Naive thymus-derived CD4-positive, alpha-beta T cell (primary cell): Measurements from ENCODE around the gene SAMD3. TPM values are rescaled to one million over a fixed set of nuclear protein-coding genes. Genes with fewer than 3 reads are reported as not detected.

ENCODE experiments used
- ATAC-seq: fragments of 150-1000 bp; cut with Tn5 transposase; 2 replicates; pipeline ENCODE4 v1.10.0; 2021; ENCODE audit warnings: mild to moderate bottlenecking, moderate library complexity
- CTCF ChIA-PET: fragments of 350-600 bp; sonication (Branson Sonifier 250); formaldehyde crosslinking; loops from one replicate; lab custom pipeline; 2021; ENCODE audit warnings: antibody characterized with exemption; lab: Charles Lee
- POLR2A ChIA-PET: fragments of 350-600 bp; sonication (Branson Sonifier 250); formaldehyde crosslinking; loops from one replicate; lab custom pipeline; 2021; ENCODE audit warnings: antibody characterized with exemption, inconsistent platforms; lab: Charles Lee
- DNase-seq, 9 donors: peaks; one replicate each; pipeline versions ENCODE4 v3.0.0 to v3.0.0-alpha.2; 2020 to 2022; ENCODE audit warnings: mixed read lengths in 1 of 9
- H3K27ac ChIP-seq: one replicate; pipeline ENCODE4 v1.7.0; 2013; ENCODE audit warnings: mild to moderate bottlenecking, low read depth, low read length, moderate library complexity
- H3K27me3 ChIP-seq, 2 donors: one replicate each; pipeline ENCODE4 v1.7.0; 2013; ENCODE audit warnings: low read length in 2 of 2, mild to moderate bottlenecking in 2 of 2, moderate library complexity in 2 of 2; ENCODE audit not compliant: control insufficient read depth in 2 of 2, insufficient read depth in 2 of 2
- H3K36me3 ChIP-seq, 3 experiments: 1 replicate in 2 of 3; 2 replicates in 1 of 3; pipeline ENCODE4 v1.7.0; 2013; ENCODE audit warnings: low read length in 3 of 3, mild to moderate bottlenecking in 3 of 3, moderate library complexity in 1 of 3; ENCODE audit not compliant: insufficient read depth in 3 of 3, control insufficient read depth in 2 of 3
- H3K4me1 ChIP-seq, 2 donors: one replicate each; pipeline ENCODE4 v1.7.0; 2013; ENCODE audit warnings: low read length in 2 of 2, mild to moderate bottlenecking in 2 of 2, moderate library complexity in 1 of 2; ENCODE audit not compliant: control insufficient read depth in 2 of 2, insufficient read depth in 2 of 2
- H3K4me3 ChIP-seq: 2 replicates; pipeline ENCODE4 v1.7.0; 2013; ENCODE audit warnings: mild to moderate bottlenecking, low read length
- H3K9me3 ChIP-seq, 3 experiments: 1 replicate in 2 of 3; 2 replicates in 1 of 3; pipeline ENCODE4 v1.7.0; 2013; ENCODE audit warnings: low read length in 3 of 3; ENCODE audit not compliant: control insufficient read depth in 2 of 3
- H3K27ac Mint-ChIP-seq, 9 donors: one replicate each; pipeline ENCODE4 v1.8.0; 2020 to 2022; ENCODE audit warnings: mixed read lengths in 9 of 9, mild to moderate bottlenecking in 8 of 9, moderate library complexity in 5 of 9, inconsistent platforms in 2 of 9
- H3K27me3 Mint-ChIP-seq, 5 donors: one replicate each; pipeline ENCODE4 v1.8.0; 2021 to 2022; ENCODE audit warnings: mixed read lengths in 5 of 5, mild to moderate bottlenecking in 1 of 5
- H3K36me3 Mint-ChIP-seq, 5 donors: one replicate each; pipeline ENCODE4 v1.8.0; 2020 to 2022; ENCODE audit warnings: mixed read lengths in 5 of 5, mild to moderate bottlenecking in 3 of 5, inconsistent platforms in 1 of 5
- H3K4me1 Mint-ChIP-seq, 7 donors: one replicate each; pipeline ENCODE4 v1.8.0; 2020 to 2022; ENCODE audit warnings: mixed read lengths in 7 of 7, mild to moderate bottlenecking in 3 of 7, inconsistent platforms in 1 of 7
- H3K4me3 Mint-ChIP-seq, 10 donors: one replicate each; pipeline ENCODE4 v1.8.0; 2020 to 2022; ENCODE audit warnings: mild to moderate bottlenecking in 10 of 10, mixed read lengths in 10 of 10, moderate library complexity in 6 of 10, inconsistent platforms in 2 of 10
- H3K9me3 Mint-ChIP-seq, 11 donors: one replicate each; pipeline ENCODE4 v1.8.0; 2020 to 2022; ENCODE audit warnings: mixed read lengths in 11 of 11, mild to moderate bottlenecking in 4 of 11, inconsistent platforms in 1 of 11, moderate library complexity in 1 of 11
- intact Hi-C, 2 donors: fragments of 100-400 bp; cut with micrococcal nuclease; formaldehyde crosslinking; loops; one replicate each; pipeline ENCODE4 v1.15.1; 2023
- polyA plus RNA-seq, 2 donors: library from polyadenylated mRNA; unstranded; fragments of 300-500 nt; fragmentation: Illumina TruSeq; gene quantifications; one replicate each; pipeline ENCODE4 v1.2.3, GENCODE V29; 2021
- total RNA-seq, 6 experiments: library from RNA in 5 of 6; stranded (reverse) in 5 of 6; gene quantifications; 1 replicate in 5 of 6; 2 replicates in 1 of 6; pipeline ENCODE4 v1.2.3 and lab custom pipeline; 2021 to 2026

SAMD3 gene
- total and polyA plus RNA-seq, 7 experiments from 2014 or later, result 23.7 to 67.3 (median 43.4) TPM

GRCh38 chr6:130134582-130134981 lies 88.2 kb downstream of the SAMD3 start:
- ChIA-PET POLR2A (interaction anchor here (0.6 to 1.0 kb wide), 5 partner anchors 11 to 386 kb away, joined by 3 to 8 read pairs (median 3); no protein-coding TSS in a partner anchor), CTCF (interaction anchor here (0.8 to 1.4 kb wide), 9 partner anchors 11 to 148 kb away, joined by 3 to 13 read pairs (median 3); partner anchors contain the start of gene SAMD3)
- Mint-ChIP-seq H3K27me3 (no peaks in the 10 kb centered on the region), H3K27ac (peak overlapping the region; percentile 81 to 95 (median 91)), H3K4me1 (peaks cover 74 to 100% (median 96%) of the 10 kb centered on the region in 7 donors), H3K36me3 (peaks cover 0 to 57% (median 20%) of the 10 kb centered on the region in 5 donors), H3K9me3 (peaks cover 0 to 18% (median 0%) of the 10 kb centered on the region in 11 donors), H3K4me3 (peak overlapping the region in 9 of 10 donors; percentile 14 to 72 (median 48))
- Histone ChIP-seq H3K4me3 (no peak overlapping the region), H3K27me3 (no peaks in the 10 kb centered on the region), H3K9me3 (no peaks in the 10 kb centered on the region), H3K4me1 (peaks cover 61 to 69% of the 10 kb centered on the region in 2 donors), H3K36me3 (no peaks in the 10 kb centered on the region), H3K27ac (peak overlapping the region; percentile 71)
- DNase-seq, result peak in 5 of 9 donors; percentile 22 to 51 (median 37)
- no peak for ATAC-seq
- intact Hi-C loops, result loop anchor here (1.0 to 10.0 kb wide), 14 partner anchors 14 to 1148 kb away; partner anchors contain the start of genes EPB41L2 (in 1 of the 2) and TMEM200A (in 1 of the 2)

- H3K9me3 ChIP-seq, result no peaks in the 10 kb centered on the region
- peak overlapping the region; percentile 21 for H3K4me3 ChIP-seq
- POLR2A ChIA-PET, result interaction anchor here (0.6 to 1.5 kb wide), 6 partner anchors 56 to 150 kb away, joined by 3 read pairs; partner anchors contain the start of gene SAMD3
Observed at GRCh38 chr6:130132286-130132701, 90.5 kb downstream of the SAMD3 start.

GRCh38 chr6:130129762-130130246 lies 92.9 kb downstream of the SAMD3 start:
- Histone ChIP-seq H3K9me3 (no peaks in the 10 kb centered on the region), H3K4me1 (peaks cover 38 to 46% of the 10 kb centered on the region in 2 donors), H3K4me3 (no peak overlapping the region), H3K27me3 (no peaks in the 10 kb centered on the region), H3K36me3 (no peaks in the 10 kb centered on the region), H3K27ac (no peak overlapping the region)
- Mint-ChIP-seq H3K36me3 (peaks cover 0 to 46% (median 14%) of the 10 kb centered on the region in 5 donors), H3K27ac (peak overlapping the region; percentile 56 to 98 (median 87)), H3K4me3 (peak overlapping the region in 5 of 10 donors; percentile 6 to 68 (median 29)), H3K27me3 (no peaks in the 10 kb centered on the region), H3K4me1 (peaks cover 52 to 100% (median 86%) of the 10 kb centered on the region in 7 donors), H3K9me3 (peaks cover 0 to 8% (median 0%) of the 10 kb centered on the region in 11 donors)
- ATAC-seq (no peak), DNase-seq (no peak)
- intact Hi-C loops, result loop anchor here (5.0 to 10.0 kb wide), 11 partner anchors 52 to 1152 kb away; partner anchors contain the start of genes EPB41L2 (in 1 of the 2) and TMEM200A (in 1 of the 2)
- POLR2A ChIA-PET, result interaction anchor here (0.7 kb wide), 1 partner anchor 66 kb away, joined by 3 read pairs; no protein-coding TSS in a partner anchor
- CTCF ChIA-PET, result no interaction called here

More at GRCh38 chr6:130132286-130132701, 90.5 kb downstream of the SAMD3 start:
- DNase-seq (peak in 8 of 9 donors; percentile 32 to 92 (median 84)), ATAC-seq (peak; percentile 92)
- CTCF ChIA-PET, result interaction anchor here (0.6 to 1.2 kb wide), 4 partner anchors 22 to 1161 kb away, joined by 3 to 8 read pairs (median 4); no protein-coding TSS in a partner anchor
- Histone ChIP-seq H3K36me3 (no peaks in the 10 kb centered on the region), H3K27ac (peak overlapping the region; percentile 71), H3K4me1 (peaks cover 43 to 61% of the 10 kb centered on the region in 2 donors), H3K27me3 (no peaks in the 10 kb centered on the region)
- intact Hi-C loops, result loop anchor here (1.0 to 10.0 kb wide), 20 partner anchors 50 to 1150 kb away; partner anchors contain the start of genes EPB41L2 (in 1 of the 2) and TMEM200A (in 1 of the 2)
- Mint-ChIP-seq H3K9me3 (peaks cover 0 to 13% (median 0%) of the 10 kb centered on the region in 11 donors), H3K4me1 (peaks cover 59 to 100% (median 93%) of the 10 kb centered on the region in 7 donors), H3K4me3 (peak overlapping the region; percentile 51 to 81 (median 70)), H3K27ac (peak overlapping the region; percentile 85 to 98 (median 93)), H3K27me3 (no peaks in the 10 kb centered on the region), H3K36me3 (peaks cover 0 to 44% (median 14%) of the 10 kb centered on the region in 5 donors)

- intact Hi-C loops, result no loop called here
- ATAC-seq, result no peak
- H3K27ac ChIP-seq, result no peak overlapping the region
- H3K4me1 Mint-ChIP-seq, result peaks cover 40 to 85% (median 71%) of the 10 kb centered on the region in 7 donors
- H3K9me3 ChIP-seq, result no peaks in the 10 kb centered on the region
- peak overlapping the region in 2 of 10 donors; percentile 5 to 7 for H3K4me3 Mint-ChIP-seq
- H3K27me3 ChIP-seq, result no peaks in the 10 kb centered on the region
- H3K4me3 ChIP-seq, result no peak overlapping the region
- ChIA-PET CTCF (no interaction called here), POLR2A (interaction anchor here (0.6 kb wide), 2 partner anchors 28 to 856 kb away, joined by 3 to 4 read pairs; no protein-coding TSS in a partner anchor)
- H3K9me3 Mint-ChIP-seq, result peaks cover 0 to 8% (median 0%) of the 10 kb centered on the region in 11 donors
- DNase-seq, result no peak
- H3K36me3 Mint-ChIP-seq, result peaks cover 0 to 41% (median 13%) of the 10 kb centered on the region in 5 donors
- no peaks in the 10 kb centered on the region for H3K27me3 Mint-ChIP-seq
- peaks cover 24 to 32% of the 10 kb centered on the region in 2 donors for H3K4me1 ChIP-seq
- peak overlapping the region in 5 of 9 donors; percentile 5 to 81 (median 63) for H3K27ac Mint-ChIP-seq
- H3K36me3 ChIP-seq, result no peaks in the 10 kb centered on the region
Observed at GRCh38 chr6:130128326-130128725, 94.4 kb downstream of the SAMD3 start.

GRCh38 chr6:130127195-130127594 lies 95.6 kb downstream of the SAMD3 start:
- Mint-ChIP-seq H3K36me3 (peaks cover 0 to 41% (median 20%) of the 10 kb centered on the region in 5 donors), H3K27me3 (no peaks in the 10 kb centered on the region), H3K4me1 (peaks cover 32 to 83% (median 60%) of the 10 kb centered on the region in 7 donors), H3K9me3 (peaks cover 0 to 8% (median 0%) of the 10 kb centered on the region in 11 donors), H3K27ac (peak overlapping the region in 7 of 9 donors; percentile 16 to 69 (median 33)), H3K4me3 (peak overlapping the region in 3 of 10 donors; percentile 19 to 62 (median 24))
- ChIA-PET CTCF (no interaction called here), POLR2A (no interaction called here)
- no peak for DNase-seq
- Histone ChIP-seq H3K36me3 (no peaks in the 10 kb centered on the region), H3K27me3 (no peaks in the 10 kb centered on the region), H3K27ac (no peak overlapping the region), H3K4me3 (no peak overlapping the region), H3K4me1 (peaks cover 15 to 27% of the 10 kb centered on the region in 2 donors), H3K9me3 (no peaks in the 10 kb centered on the region)
- ATAC-seq, result no peak
- intact Hi-C loops, result loop anchor here in 1 of 2 donors (2.0 kb wide), 1 partner anchor 20 kb away; no protein-coding TSS in a partner anchor

GRCh38 chr6:130122243-130122642 lies 100.5 kb downstream of the SAMD3 start:
- Histone ChIP-seq H3K4me1 (no peaks in the 10 kb centered on the region), H3K27ac (no peak overlapping the region), H3K4me3 (no peak overlapping the region), H3K36me3 (no peaks in the 10 kb centered on the region), H3K27me3 (no peaks in the 10 kb centered on the region), H3K9me3 (no peaks in the 10 kb centered on the region)
- DNase-seq, result no peak
- no peaks in the 10 kb centered on the region for H3K27me3 Mint-ChIP-seq
- no peak for ATAC-seq
- H3K4me3 Mint-ChIP-seq, result no peak overlapping the region
- peaks cover 10 to 60% (median 39%) of the 10 kb centered on the region in 7 donors for H3K4me1 Mint-ChIP-seq
- POLR2A ChIA-PET, result no interaction called here
- H3K36me3 Mint-ChIP-seq, result peaks cover 5 to 37% (median 32%) of the 10 kb centered on the region in 5 donors
- intact Hi-C loops, result no loop called here
- H3K27ac Mint-ChIP-seq, result peak overlapping the region in 5 of 9 donors; percentile 3 to 63 (median 43)
- CTCF ChIA-PET, result no interaction called here
- peaks cover 0 to 2% (median 0%) of the 10 kb centered on the region in 11 donors for H3K9me3 Mint-ChIP-seq
